ENCODE measurements around the gene RNLS.

GRCh38 chr10:88278912-88279311 is 304.2 kb downstream of the RNLS start:
- TF ChIP-seq CTCF (IDR thresholded peaks at IDR 0.05): no peak
- TF ChIP-seq JUN (CRISPR knock-in tag; IDR thresholded peaks at IDR 0.05): no peak
- TF ChIP-seq FOXJ3 (CRISPR knock-in tag; IDR thresholded peaks at IDR 0.05; ENCODE audit: borderline replicate concordance): no peak
- no peak for TF ChIP-seq TEAD4 (CRISPR knock-in tag; IDR thresholded peaks at IDR 0.05)
- TF ChIP-seq ZNF512 (CRISPR knock-in tag; IDR thresholded peaks at IDR 0.05; ENCODE audit: borderline replicate concordance): no peak
- no peak for TF ChIP-seq FOXK1 (CRISPR knock-in tag; IDR thresholded peaks at IDR 0.05)
- no peak for TF ChIP-seq ELF4 (CRISPR knock-in tag; IDR thresholded peaks at IDR 0.05; ENCODE audit: low read depth)
- no peak for TF ChIP-seq NR3C1 (CRISPR knock-in tag; conservative IDR thresholded peaks at IDR 0.05; ENCODE audit: low read depth)
- TF ChIP-seq MXD4 (CRISPR knock-in tag; IDR thresholded peaks at IDR 0.05; ENCODE audit: borderline replicate concordance): no peak
- no peak for TF ChIP-seq MYBL2 (CRISPR knock-in tag; IDR thresholded peaks at IDR 0.05)
- TF ChIP-seq, protein P1, sequence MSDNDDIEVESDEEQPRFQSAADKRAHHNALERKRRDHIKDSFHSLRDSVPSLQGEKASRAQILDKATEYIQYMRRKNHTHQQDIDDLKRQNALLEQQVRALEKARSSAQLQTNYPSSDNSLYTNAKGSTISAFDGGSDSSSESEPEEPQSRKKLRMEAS (CRISPR knock-in tag; IDR thresholded peaks at IDR 0.05): no peak
- TF ChIP-seq TEAD1 (CRISPR knock-in tag; IDR thresholded peaks at IDR 0.05): no peak

Measured in WTC11 (cell line).